Bronchial epithelial cell (primary cell): ENCODE results near the gene LCTL. TPM values are rescaled to one million over a fixed set of nuclear protein-coding genes. Genes with fewer than 3 reads are reported as not detected.

ENCODE experiments used
- DNase-seq: peaks from one replicate; pipeline ENCODE4 v3.0.0-alpha.2; 2010; ENCODE audit warnings: low read depth
- FAIRE-seq: peaks from 2 replicates; lab custom pipeline; 2011; peaks lifted over from hg19 to GRCh38; lab: Jason Lieb, UNC
- H3K27me3 ChIP-seq: 2 replicates; pipeline ENCODE4 v1.5.1; 2011; ENCODE audit warnings: low read length; ENCODE audit not compliant: control insufficient read depth, insufficient read depth
- H3K36me3 ChIP-seq: 2 replicates; pipeline ENCODE4 v1.5.1; 2011; ENCODE audit warnings: low read length; ENCODE audit not compliant: control insufficient read depth, insufficient read depth
- H3K4me3 ChIP-seq: 2 replicates; pipeline ENCODE4 v1.5.1; 2011; ENCODE audit warnings: mild to moderate bottlenecking, low read depth, low read length, control low read depth
- total RNA-seq: library from RNA; depleted of rRNA; stranded (reverse); fragments of >200 nt; gene quantifications from 2 replicates; pipeline ENCODE4 v1.2.1, GENCODE V29; 2014
- TF ChIP-seq, protein P1 (sequence below): IDR thresholded peaks from 2 replicates; pipeline ENCODE4 v1.5.1; 2011; ENCODE audit warnings: mild to moderate bottlenecking, moderate library complexity, low read length, control low read depth, inconsistent platforms; ENCODE audit not compliant: insufficient read depth, severe bottlenecking

LCTL gene, protein sequence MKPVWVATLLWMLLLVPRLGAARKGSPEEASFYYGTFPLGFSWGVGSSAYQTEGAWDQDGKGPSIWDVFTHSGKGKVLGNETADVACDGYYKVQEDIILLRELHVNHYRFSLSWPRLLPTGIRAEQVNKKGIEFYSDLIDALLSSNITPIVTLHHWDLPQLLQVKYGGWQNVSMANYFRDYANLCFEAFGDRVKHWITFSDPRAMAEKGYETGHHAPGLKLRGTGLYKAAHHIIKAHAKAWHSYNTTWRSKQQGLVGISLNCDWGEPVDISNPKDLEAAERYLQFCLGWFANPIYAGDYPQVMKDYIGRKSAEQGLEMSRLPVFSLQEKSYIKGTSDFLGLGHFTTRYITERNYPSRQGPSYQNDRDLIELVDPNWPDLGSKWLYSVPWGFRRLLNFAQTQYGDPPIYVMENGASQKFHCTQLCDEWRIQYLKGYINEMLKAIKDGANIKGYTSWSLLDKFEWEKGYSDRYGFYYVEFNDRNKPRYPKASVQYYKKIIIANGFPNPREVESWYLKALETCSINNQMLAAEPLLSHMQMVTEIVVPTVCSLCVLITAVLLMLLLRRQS
- total RNA-seq = 0.26 TPM in 1 of 2 replicates, not detected in the other

DNA sequence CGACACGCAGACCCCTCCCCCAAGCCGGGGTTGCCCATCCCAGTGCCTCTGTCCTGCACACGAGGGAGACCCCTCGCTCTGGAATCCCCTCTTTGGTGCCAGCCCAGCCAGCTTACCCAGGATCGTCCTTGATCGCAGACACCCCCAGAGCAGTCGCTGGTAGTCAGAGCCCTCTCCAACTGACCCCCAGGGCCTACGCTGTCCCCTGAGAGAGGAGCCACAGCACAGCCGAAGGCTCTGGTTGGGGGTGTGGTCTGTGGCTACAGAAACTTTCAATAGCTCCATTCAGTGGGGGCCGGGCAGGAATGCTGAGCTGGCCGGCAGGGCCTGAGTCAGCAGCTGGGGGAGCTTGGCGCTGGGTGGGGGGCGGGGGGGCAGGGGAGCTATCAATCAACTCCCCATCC is at the start of gene LCTL:
TSS of gene LCTL (minus strand) at position 258 of the 404 bp plus-strand sequence. CDS start 633 bp downstream, outside the sequence.
- no peak for DNase-seq
- no peak for FAIRE-seq
- TF ChIP-seq, protein P1, sequence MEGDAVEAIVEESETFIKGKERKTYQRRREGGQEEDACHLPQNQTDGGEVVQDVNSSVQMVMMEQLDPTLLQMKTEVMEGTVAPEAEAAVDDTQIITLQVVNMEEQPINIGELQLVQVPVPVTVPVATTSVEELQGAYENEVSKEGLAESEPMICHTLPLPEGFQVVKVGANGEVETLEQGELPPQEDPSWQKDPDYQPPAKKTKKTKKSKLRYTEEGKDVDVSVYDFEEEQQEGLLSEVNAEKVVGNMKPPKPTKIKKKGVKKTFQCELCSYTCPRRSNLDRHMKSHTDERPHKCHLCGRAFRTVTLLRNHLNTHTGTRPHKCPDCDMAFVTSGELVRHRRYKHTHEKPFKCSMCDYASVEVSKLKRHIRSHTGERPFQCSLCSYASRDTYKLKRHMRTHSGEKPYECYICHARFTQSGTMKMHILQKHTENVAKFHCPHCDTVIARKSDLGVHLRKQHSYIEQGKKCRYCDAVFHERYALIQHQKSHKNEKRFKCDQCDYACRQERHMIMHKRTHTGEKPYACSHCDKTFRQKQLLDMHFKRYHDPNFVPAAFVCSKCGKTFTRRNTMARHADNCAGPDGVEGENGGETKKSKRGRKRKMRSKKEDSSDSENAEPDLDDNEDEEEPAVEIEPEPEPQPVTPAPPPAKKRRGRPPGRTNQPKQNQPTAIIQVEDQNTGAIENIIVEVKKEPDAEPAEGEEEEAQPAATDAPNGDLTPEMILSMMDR = no peak

DNA sequence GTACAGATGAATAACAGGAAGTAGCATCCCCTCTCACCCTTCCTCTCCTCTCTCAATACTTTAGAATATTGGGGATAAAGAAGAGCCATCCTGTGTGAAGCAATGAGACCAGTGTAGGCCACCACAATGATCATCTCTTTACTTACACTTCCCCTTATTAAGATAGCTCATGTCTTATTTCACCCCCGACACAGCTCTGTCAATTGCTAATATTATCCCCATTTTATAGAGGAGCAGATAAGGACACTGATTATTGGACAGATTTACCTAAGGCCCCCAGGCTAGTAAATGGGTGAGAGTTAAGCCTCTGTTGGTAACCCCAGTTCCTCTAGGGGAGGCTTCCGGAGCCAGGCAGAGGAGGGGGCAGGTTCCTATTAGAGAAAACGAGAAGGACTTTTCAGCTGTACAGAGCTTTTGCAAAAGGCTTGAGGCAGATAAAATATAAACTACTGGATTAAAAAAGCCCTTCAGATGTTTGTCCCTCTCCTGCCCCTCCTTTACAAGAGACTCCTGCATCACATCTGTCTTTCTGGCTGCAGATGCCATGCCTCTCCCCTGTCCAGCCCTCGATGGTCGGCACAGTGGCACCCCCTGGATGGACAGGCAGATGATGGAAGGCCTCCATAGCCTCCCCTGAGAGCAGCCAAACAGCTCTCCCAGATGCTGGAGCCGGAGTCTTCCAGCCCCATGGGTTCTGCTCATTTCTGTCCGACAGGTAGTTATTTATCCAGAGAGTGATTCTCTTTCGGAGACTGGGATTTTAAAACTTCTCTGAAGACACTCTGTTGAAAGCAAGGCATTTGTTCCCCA is 49.4 kb upstream of the LCTL start:
- TF ChIP-seq, protein P1 = no peak
- no peaks in the 10 kb centered on the region for H3K36me3 ChIP-seq
- no peak for FAIRE-seq

More for the DNA sequence above, at the start of gene LCTL:
- no peaks in the 10 kb centered on the region for H3K36me3 ChIP-seq
- no peaks in the 10 kb centered on the region for H3K27me3 ChIP-seq
- no peak within 1 kb of the TSS for H3K4me3 ChIP-seq

DNA sequence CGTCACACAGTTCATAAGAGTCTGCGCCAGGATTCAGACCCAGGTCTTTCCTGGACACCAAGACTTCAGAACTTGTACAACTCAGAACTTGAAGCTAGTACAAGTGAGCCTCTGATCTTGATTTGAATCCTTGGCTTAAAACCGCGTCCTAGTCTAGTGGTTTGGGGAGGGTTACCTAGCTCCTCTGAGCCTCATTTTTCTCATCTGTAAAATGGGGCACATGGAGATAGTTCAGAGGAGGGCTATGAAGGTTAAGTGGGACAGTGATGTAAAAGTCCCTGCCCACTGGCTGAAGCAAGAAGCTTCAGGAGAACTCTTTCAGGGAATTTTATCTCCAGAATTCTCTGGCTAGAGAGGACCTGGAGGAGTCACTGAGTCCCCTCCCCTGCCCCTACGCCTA is 48.7 kb upstream of the LCTL start:
- no peaks in the 10 kb centered on the region for H3K36me3 ChIP-seq
- no peaks in the 10 kb centered on the region for H3K27me3 ChIP-seq
- no peak for FAIRE-seq
- no peak overlapping the region for H3K4me3 ChIP-seq
- DNase-seq = no peak
- TF ChIP-seq, protein P1 = no peak

More for the DNA sequence above, 49.4 kb upstream of the LCTL start:
- Histone ChIP-seq H3K27me3 (no peaks in the 10 kb centered on the region), H3K4me3 (no peak overlapping the region)
- DNase-seq = no peak

DNA sequence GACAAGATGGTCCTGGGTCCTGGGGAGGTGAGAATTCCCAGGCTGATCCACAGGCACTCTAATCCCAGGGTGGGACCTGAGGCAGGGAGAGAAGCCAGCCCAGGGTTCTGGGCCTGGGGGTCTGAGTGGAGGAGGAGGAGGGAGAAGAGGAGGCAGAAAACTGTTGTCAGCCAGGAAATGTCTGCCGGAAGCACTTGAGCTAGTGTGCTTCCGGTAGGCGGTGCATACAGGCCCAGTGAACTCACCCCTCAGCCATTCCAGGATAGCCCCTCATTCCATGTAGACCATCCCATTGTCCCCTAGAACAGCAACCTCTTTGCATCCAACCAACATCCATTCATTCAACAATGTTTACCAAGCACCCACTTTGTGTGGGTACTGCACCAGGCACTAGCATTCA is 47.9 kb upstream of the LCTL start:
- H3K4me3 ChIP-seq = no peak overlapping the region
- FAIRE-seq (no peak), DNase-seq (no peak)
- H3K36me3 ChIP-seq = no peaks in the 10 kb centered on the region
- no peaks in the 10 kb centered on the region for H3K27me3 ChIP-seq
- TF ChIP-seq, protein P1 = no peak

DNA sequence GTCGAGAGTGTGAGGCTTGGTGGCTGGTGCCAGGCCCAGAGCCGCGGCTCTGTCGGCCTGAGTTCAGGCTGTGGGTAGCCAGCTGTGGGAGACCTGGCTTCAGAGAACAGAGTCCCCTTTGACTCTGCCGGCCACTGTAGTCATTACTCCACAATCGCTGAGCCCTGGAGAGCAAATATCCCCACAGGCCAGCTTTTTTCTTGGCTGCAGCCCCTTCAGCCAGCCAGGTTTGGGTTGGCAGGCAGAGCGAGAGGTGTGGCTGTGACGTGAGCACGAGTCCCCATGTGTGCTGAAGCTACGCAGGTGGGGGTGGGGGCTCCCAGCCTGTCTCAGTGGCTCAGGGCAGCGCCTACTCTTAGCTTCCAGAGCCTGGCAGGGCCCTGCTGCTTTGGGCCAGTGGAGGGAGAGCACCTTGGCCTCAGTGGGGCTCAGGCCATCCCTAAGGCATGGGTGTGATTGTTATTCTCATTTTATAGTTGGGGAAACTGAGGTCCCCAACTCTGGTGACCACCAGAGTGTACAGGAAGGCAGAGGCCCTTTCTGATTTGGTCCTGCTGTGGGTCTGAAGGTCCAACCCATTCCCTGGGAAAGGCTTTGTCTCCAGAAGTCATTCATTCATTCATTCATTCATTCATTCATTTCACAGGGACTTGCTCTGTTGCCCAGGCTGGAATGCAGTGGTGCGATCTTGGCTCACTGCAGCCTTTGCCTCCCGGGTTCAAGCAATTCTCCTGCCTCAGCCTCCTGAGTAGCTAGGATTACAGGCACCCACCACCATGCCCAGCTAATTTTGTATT is 45.7 kb upstream of the LCTL start:
- FAIRE-seq (no peak), DNase-seq (no peak)
- Histone ChIP-seq H3K4me3 (no peak overlapping the region), H3K36me3 (no peaks in the 10 kb centered on the region), H3K27me3 (no peaks in the 10 kb centered on the region)
- TF ChIP-seq, protein P1 = no peak
